HEK293T (cell line): Measurements from ENCODE around the gene JAG2.

ENCODE experiments used
- CTBP1 ChIP-seq: fragments of 450-650 bp; IDR thresholded peaks from 2 replicates; pipeline ENCODE4 v1.6.1; 2016; ENCODE audit warnings: borderline replicate concordance
- FOXA1 ChIP-seq: fragments of 450-650 bp; IDR thresholded peaks from 2 replicates; pipeline ENCODE4 v1.6.1; 2016; ENCODE audit warnings: mild to moderate bottlenecking
- HDGF ChIP-seq: fragments of 450-650 bp; IDR thresholded peaks from 2 replicates; pipeline ENCODE4 v1.6.1; 2017; ENCODE audit warnings: antibody characterized with exemption, borderline replicate concordance
- LEF1 ChIP-seq: fragments of 450-650 bp; IDR thresholded peaks from 2 replicates; pipeline ENCODE4 v1.6.1; 2017; ENCODE audit warnings: mild to moderate bottlenecking, borderline replicate concordance
- NFRKB ChIP-seq: fragments of 450-650 bp; IDR thresholded peaks from 2 replicates; pipeline ENCODE4 v1.6.1; 2016; ENCODE audit warnings: mild to moderate bottlenecking, moderate library complexity
- SP1 ChIP-seq: fragments of 450-650 bp; IDR thresholded peaks from 2 replicates; pipeline ENCODE4 v1.6.1; 2017
- SUZ12 ChIP-seq: fragments of 450-650 bp; IDR thresholded peaks from 2 replicates; pipeline ENCODE4 v1.6.1; 2016; ENCODE audit warnings: mild to moderate bottlenecking
- TARDBP ChIP-seq: fragments of 450-650 bp; IDR thresholded peaks from 2 replicates; pipeline ENCODE4 v1.6.1; 2016

DNA sequence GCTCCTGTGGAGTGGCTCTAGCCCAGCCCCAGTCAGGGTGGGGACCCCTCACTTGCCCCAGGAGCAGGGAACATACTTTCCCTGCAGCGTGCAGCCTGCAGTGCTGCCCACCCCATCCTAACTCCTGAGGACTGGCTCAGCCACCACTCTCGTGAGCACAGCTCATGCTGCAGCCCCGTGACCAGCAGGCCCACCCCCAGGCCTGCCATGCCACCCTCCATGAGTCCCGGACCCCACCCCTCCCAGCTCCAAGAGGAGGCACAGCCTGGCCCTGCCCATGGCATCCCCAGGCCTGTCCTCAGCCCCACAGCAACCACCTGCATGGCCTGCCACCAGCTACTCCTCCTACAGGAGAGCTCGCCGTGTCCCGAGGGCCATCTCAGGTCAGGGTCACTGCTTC, 3.9 kb upstream of the JAG2 start:
- TF ChIP-seq LEF1 (no peak), CTBP1 (no peak), SP1 (no peak), NFRKB (no peak), SUZ12 (no peak), FOXA1 (no peak), HDGF (no peak), TARDBP (no peak)
